MCF 10A (cell line): ENCODE results near the gene SGCD. TPM values are rescaled to one million over a fixed set of nuclear protein-coding genes. Genes with fewer than 3 reads are reported as not detected.

ENCODE experiments used
- BruUV-seq: library from RNA; stranded (reverse); fragments of 400-500 nt; replicated peaks from 2 replicates; lab custom pipeline; 2021; lab: Mats Ljungman, UMichigan
- CTCF ChIA-PET: fragments of 300-600 bp; sonication (Branson Sonifier 250); formaldehyde crosslinking; extraction: SDS; loops from one replicate; lab custom pipeline; 2021; ENCODE audit warnings: antibody characterized with exemption, inconsistent platforms; lab: Yijun Ruan, JAX
- POLR2A ChIA-PET: fragments of 300-600, 350-650 bp; sonication (Branson Sonifier 250); formaldehyde crosslinking; extraction: SDS; loops from one replicate; lab custom pipeline; 2020; ENCODE audit warnings: antibody characterized with exemption, inconsistent platforms; lab: Yijun Ruan, JAX
- DNase-seq: peaks from one replicate; pipeline ENCODE4 v3.0.0-alpha.2; 2018; ENCODE audit not compliant: unreplicated experiment
- H3K27ac Mint-ChIP-seq: one replicate; pipeline ENCODE4 v1.8.0; 2022; ENCODE audit warnings: mild to moderate bottlenecking, low read depth, mixed read lengths; ENCODE audit not compliant: unreplicated experiment
- H3K27me3 Mint-ChIP-seq: one replicate; pipeline ENCODE4 v1.8.0; 2022; ENCODE audit warnings: mixed read lengths; ENCODE audit not compliant: insufficient read depth, unreplicated experiment
- H3K36me3 Mint-ChIP-seq: one replicate; pipeline ENCODE4 v1.8.0; 2022; ENCODE audit warnings: mild to moderate bottlenecking, moderate library complexity, mixed read lengths; ENCODE audit not compliant: insufficient read depth, unreplicated experiment
- H3K4me1 Mint-ChIP-seq: one replicate; pipeline ENCODE4 v1.8.0; 2022; ENCODE audit warnings: mixed read lengths; ENCODE audit not compliant: insufficient read depth, unreplicated experiment
- H3K4me3 Mint-ChIP-seq: one replicate; pipeline ENCODE4 v1.8.0; 2022; ENCODE audit warnings: mild to moderate bottlenecking, moderate library complexity, mixed read lengths; ENCODE audit not compliant: unreplicated experiment
- H3K9me3 Mint-ChIP-seq: one replicate; pipeline ENCODE4 v1.8.0; 2022; ENCODE audit warnings: mixed read lengths; ENCODE audit not compliant: unreplicated experiment
- intact Hi-C: fragments of 100-400 bp; cut with micrococcal nuclease; formaldehyde crosslinking; loops from 2 replicates; pipeline ENCODE4 v1.14.1; 2022
- total RNA-seq: library from RNA; stranded (reverse); gene quantifications from 2 replicates; pipeline ENCODE4 v1.2.3, GENCODE V29; 2022
- TF ChIP-seq, protein P1 (sequence below): fragments of 200-600 bp; IDR thresholded peaks from one replicate; pipeline ENCODE4 v1.8.0; 2022; ENCODE audit warnings: antibody characterized with exemption, mild to moderate bottlenecking; ENCODE audit not compliant: unreplicated experiment

SGCD gene
- total RNA-seq, 1 experiment from 2014 or later, result 0.14 TPM

DNA sequence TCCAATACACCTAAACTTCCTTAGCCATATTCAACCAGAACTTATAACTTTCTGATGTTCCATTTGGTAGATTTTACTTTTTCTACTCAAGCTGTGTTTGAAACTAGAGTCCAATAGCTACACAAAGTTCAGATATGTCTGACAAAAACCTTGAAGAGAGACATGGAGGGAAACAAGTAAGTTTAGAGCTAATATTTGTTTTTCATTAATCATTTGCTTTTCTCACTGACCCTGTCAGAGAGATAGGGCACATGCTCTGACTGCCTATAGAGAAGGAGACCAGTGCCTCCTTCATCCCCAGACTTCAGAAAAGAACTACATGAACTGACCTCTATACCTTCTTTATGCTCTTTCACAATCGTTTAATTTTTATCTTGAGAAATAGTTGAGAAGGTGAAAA is 366.1 kb downstream of the SGCD start:
- Mint-ChIP-seq H3K27ac (no peak overlapping the region), H3K9me3 (no peaks in the 10 kb centered on the region), H3K36me3 (no peaks in the 10 kb centered on the region), H3K4me3 (no peak overlapping the region), H3K4me1 (no peaks in the 10 kb centered on the region), H3K27me3 (no peaks in the 10 kb centered on the region)
- ChIA-PET CTCF (interaction anchor here (0.6 kb wide), 1 partner anchor 243 kb away, joined by 4 read pairs; no protein-coding TSS in a partner anchor), POLR2A (no interaction called here)
- intact Hi-C loops, result no loop called here
- TF ChIP-seq, protein P1, sequence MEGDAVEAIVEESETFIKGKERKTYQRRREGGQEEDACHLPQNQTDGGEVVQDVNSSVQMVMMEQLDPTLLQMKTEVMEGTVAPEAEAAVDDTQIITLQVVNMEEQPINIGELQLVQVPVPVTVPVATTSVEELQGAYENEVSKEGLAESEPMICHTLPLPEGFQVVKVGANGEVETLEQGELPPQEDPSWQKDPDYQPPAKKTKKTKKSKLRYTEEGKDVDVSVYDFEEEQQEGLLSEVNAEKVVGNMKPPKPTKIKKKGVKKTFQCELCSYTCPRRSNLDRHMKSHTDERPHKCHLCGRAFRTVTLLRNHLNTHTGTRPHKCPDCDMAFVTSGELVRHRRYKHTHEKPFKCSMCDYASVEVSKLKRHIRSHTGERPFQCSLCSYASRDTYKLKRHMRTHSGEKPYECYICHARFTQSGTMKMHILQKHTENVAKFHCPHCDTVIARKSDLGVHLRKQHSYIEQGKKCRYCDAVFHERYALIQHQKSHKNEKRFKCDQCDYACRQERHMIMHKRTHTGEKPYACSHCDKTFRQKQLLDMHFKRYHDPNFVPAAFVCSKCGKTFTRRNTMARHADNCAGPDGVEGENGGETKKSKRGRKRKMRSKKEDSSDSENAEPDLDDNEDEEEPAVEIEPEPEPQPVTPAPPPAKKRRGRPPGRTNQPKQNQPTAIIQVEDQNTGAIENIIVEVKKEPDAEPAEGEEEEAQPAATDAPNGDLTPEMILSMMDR, result no peak
- DNase-seq, result no peak
- BruUV-seq, result no TSS peak

DNA sequence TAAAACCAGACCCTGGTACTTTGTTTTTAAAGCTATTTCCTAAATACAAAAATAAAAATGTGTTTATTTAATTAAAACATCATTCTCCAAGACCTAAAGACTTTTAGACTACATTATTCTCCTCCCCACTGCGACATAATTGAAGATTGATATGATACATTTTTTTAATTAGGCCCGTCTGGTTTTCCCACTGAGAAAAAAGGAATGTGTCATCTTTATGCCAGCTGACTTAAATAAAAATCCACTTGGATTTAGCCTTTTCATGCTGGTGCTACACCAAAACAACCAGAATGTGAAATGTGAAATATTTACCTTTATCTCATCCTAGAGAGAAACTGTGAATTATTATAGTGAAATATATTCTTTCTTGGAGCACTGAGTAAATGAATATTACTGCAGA is 367.6 kb downstream of the SGCD start:
- no peaks in the 10 kb centered on the region for H3K9me3 Mint-ChIP-seq
- no peaks in the 10 kb centered on the region for H3K36me3 Mint-ChIP-seq
- H3K27me3 Mint-ChIP-seq, result no peaks in the 10 kb centered on the region
- no peak for DNase-seq
- CTCF ChIA-PET, result interaction anchor here (0.6 to 1.1 kb wide), 2 partner anchors 22 to 130 kb away, joined by 3 read pairs; no protein-coding TSS in a partner anchor
- H3K4me3 Mint-ChIP-seq, result no peak overlapping the region
- no peak overlapping the region for H3K27ac Mint-ChIP-seq
- intact Hi-C loops, result no loop called here
- POLR2A ChIA-PET, result no interaction called here
- TF ChIP-seq, protein P1, result no peak
- H3K4me1 Mint-ChIP-seq, result no peaks in the 10 kb centered on the region
- no TSS peak for BruUV-seq

DNA sequence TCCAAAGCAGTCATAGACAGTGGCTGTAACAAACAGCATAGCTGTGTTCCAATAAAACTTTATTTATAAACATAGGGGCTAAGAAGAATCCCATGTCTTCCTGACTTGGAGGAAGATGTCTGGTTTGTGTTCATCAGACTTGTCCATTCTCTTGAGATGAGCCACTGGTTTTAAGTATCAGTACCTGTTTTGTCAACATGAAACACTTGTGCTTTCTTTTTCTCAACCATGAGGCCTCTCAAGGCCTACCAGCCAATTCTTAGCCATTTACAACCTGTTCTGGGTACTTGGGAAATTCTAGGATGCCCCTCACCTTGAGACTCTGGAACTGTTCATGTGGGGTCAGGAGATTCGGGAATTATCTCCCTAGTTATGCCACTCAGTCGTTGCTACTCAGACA is 368.8 kb downstream of the SGCD start:
- Mint-ChIP-seq H3K4me3 (no peak overlapping the region), H3K27me3 (no peaks in the 10 kb centered on the region), H3K27ac (no peak overlapping the region), H3K4me1 (no peaks in the 10 kb centered on the region), H3K36me3 (no peaks in the 10 kb centered on the region), H3K9me3 (no peaks in the 10 kb centered on the region)
- no peak for DNase-seq
- intact Hi-C loops, result no loop called here
- ChIA-PET CTCF (interaction anchor here (0.6 kb wide), 1 partner anchor 1580 kb away, joined by 3 read pairs; no protein-coding TSS in a partner anchor), POLR2A (no interaction called here)
- TF ChIP-seq, protein P1, result no peak
- BruUV-seq, result no TSS peak

DNA sequence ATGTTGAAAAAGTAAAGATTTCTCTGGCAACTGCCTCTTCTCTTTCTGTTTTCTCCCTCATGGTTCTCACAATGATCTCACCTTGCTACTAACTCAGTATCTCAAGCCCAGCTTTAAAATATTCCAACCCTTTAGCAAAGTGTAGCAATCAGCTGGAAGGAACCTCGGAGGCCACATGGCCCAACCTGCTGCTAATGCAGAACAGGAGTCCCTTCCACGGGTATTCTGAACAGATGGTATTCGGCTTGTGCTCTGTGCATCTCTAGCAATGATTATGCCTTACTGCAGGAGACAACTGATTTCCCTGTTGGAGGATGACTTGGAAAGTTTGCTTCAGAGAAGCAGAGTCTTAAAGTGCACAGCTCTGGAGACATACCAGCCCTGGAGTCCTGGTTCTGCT is 371.4 kb downstream of the SGCD start:
- DNase-seq, result no peak
- no peak overlapping the region for H3K4me3 Mint-ChIP-seq
- no peaks in the 10 kb centered on the region for H3K9me3 Mint-ChIP-seq
- CTCF ChIA-PET, result no interaction called here
- TF ChIP-seq, protein P1, result no peak
- POLR2A ChIA-PET, result no interaction called here
- no peak overlapping the region for H3K27ac Mint-ChIP-seq
- intact Hi-C loops, result no loop called here
- no peaks in the 10 kb centered on the region for H3K36me3 Mint-ChIP-seq
- H3K27me3 Mint-ChIP-seq, result no peaks in the 10 kb centered on the region
- no TSS peak for BruUV-seq
- no peaks in the 10 kb centered on the region for H3K4me1 Mint-ChIP-seq
